Activated CD8-positive, alpha-beta T cell treated with anti-CD3 and anti-CD28 coated beads for 36 hours (primary cell): Measurements from ENCODE around the gene CLHC1. TPM values are rescaled to one million over a fixed set of nuclear protein-coding genes. Genes with fewer than 3 reads are reported as not detected.

Experiments used
- ATAC-seq: fragments of 200-7000 bp; cut with Tn5 transposase; one replicate; pipeline ENCODE4 v1.10.0; 2021; ENCODE audit warnings: mild to moderate bottlenecking, moderate library complexity
- CTCF ChIA-PET: fragments of 350-600 bp; sonication (Branson Sonifier 250); formaldehyde crosslinking; loops from one replicate; lab custom pipeline; 2021; ENCODE audit warnings: antibody characterized with exemption; lab: Charles Lee
- POLR2A ChIA-PET: fragments of 350-600 bp; sonication (Branson Sonifier 250); formaldehyde crosslinking; loops from one replicate; lab custom pipeline; 2021; ENCODE audit warnings: antibody characterized with exemption; lab: Charles Lee
- DNase-seq: peaks from one replicate; pipeline ENCODE4 v3.0.0-alpha.2; 2020
- H3K27ac Mint-ChIP-seq: one replicate; pipeline ENCODE4 v1.8.0; 2021; ENCODE audit warnings: mild to moderate bottlenecking, mixed read lengths
- H3K27me3 Mint-ChIP-seq: one replicate; pipeline ENCODE4 v1.8.0; 2021; ENCODE audit warnings: mixed read lengths
- H3K36me3 Mint-ChIP-seq: one replicate; pipeline ENCODE4 v1.8.0; 2021; ENCODE audit warnings: low read depth, mixed read lengths
- H3K4me1 Mint-ChIP-seq: one replicate; pipeline ENCODE4 v1.8.0; 2021; ENCODE audit warnings: low read depth, mixed read lengths
- H3K4me3 Mint-ChIP-seq: one replicate; pipeline ENCODE4 v1.8.0; 2021; ENCODE audit warnings: mild to moderate bottlenecking, moderate library complexity, mixed read lengths
- H3K9me3 Mint-ChIP-seq: one replicate; pipeline ENCODE4 v1.8.0; 2021; ENCODE audit warnings: mixed read lengths
- intact Hi-C: fragments of 100-400 bp; cut with micrococcal nuclease; formaldehyde crosslinking; loops from one replicate; pipeline ENCODE4 v1.10.0; 2022
- total RNA-seq, 2 experiments: library from RNA; stranded (reverse); gene quantifications; one replicate each; pipeline ENCODE4 v1.2.3, GENCODE V29; 2021
- TF ChIP-seq, protein P1 (sequence below): fragments of 200-600 bp; IDR thresholded peaks from one replicate; pipeline ENCODE4 v1.8.0; 2022; ENCODE audit warnings: antibody characterized with exemption, mild to moderate bottlenecking

CLHC1 gene
- total RNA-seq, 2 experiments from 2014 or later = 4.2 to 5.6 TPM

DNA sequence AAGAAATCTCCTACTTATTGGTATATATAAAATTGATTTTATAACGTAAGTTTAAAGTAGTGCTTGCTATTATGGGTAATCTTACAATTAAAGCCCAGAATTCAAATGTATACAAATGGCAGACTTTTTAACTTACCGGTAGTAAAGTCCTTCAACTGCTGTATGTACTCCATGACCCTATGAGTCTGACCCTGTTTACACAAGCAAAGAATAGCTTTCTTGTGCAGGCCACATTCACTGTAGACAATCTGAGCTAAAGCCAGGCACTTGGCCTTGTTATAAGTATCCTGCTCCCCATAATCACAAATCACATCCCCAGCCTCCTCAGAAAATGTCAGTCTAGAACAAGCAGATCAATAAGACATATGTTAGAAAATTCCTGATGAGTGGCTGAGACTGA, 51.7 kb downstream of the CLHC1 start:
- intact Hi-C loops = no loop called here
- CTCF ChIA-PET = no interaction called here
- ATAC-seq (no peak), DNase-seq (no peak)
- H3K27ac Mint-ChIP-seq = no peak overlapping the region
- no peak overlapping the region for H3K4me3 Mint-ChIP-seq
- no peaks in the 10 kb centered on the region for H3K36me3 Mint-ChIP-seq
- no peaks in the 10 kb centered on the region for H3K9me3 Mint-ChIP-seq
- TF ChIP-seq, protein P1, sequence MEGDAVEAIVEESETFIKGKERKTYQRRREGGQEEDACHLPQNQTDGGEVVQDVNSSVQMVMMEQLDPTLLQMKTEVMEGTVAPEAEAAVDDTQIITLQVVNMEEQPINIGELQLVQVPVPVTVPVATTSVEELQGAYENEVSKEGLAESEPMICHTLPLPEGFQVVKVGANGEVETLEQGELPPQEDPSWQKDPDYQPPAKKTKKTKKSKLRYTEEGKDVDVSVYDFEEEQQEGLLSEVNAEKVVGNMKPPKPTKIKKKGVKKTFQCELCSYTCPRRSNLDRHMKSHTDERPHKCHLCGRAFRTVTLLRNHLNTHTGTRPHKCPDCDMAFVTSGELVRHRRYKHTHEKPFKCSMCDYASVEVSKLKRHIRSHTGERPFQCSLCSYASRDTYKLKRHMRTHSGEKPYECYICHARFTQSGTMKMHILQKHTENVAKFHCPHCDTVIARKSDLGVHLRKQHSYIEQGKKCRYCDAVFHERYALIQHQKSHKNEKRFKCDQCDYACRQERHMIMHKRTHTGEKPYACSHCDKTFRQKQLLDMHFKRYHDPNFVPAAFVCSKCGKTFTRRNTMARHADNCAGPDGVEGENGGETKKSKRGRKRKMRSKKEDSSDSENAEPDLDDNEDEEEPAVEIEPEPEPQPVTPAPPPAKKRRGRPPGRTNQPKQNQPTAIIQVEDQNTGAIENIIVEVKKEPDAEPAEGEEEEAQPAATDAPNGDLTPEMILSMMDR = no peak
- H3K4me1 Mint-ChIP-seq = peaks cover 7% of the 10 kb centered on the region
- POLR2A ChIA-PET = no interaction called here
- H3K27me3 Mint-ChIP-seq = no peaks in the 10 kb centered on the region

DNA sequence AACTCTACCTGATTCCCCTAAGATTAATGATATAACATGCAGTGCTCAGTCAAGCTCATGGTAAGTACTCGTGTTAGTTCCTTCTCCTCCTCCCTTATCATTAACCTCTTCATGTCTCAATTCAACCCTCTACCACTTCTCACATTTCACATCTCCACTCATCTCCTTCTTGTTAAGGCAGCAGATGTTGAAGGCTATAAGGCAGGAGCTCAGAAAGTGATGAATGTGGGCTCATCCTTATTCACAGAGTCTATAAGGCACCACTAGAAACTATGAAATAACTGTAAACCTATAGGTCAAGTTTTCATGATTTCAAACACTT, 56.0 kb downstream of the CLHC1 start:
- CTCF ChIA-PET = interaction anchor here (0.8 to 4.1 kb wide), 16 partner anchors 7 to 471 kb away, joined by 3 to 26 read pairs (median 6); partner anchors contain the start of gene RTN4
- POLR2A ChIA-PET = no interaction called here
- H3K27ac Mint-ChIP-seq = no peak overlapping the region
- no peak overlapping the region for H3K4me3 Mint-ChIP-seq
- TF ChIP-seq, protein P1 = no peak
- no peaks in the 10 kb centered on the region for H3K27me3 Mint-ChIP-seq
- peaks cover 8% of the 10 kb centered on the region for H3K4me1 Mint-ChIP-seq
- H3K9me3 Mint-ChIP-seq = no peaks in the 10 kb centered on the region
- intact Hi-C loops = no loop called here
- ATAC-seq = no peak
- DNase-seq = no peak
- no peaks in the 10 kb centered on the region for H3K36me3 Mint-ChIP-seq

DNA sequence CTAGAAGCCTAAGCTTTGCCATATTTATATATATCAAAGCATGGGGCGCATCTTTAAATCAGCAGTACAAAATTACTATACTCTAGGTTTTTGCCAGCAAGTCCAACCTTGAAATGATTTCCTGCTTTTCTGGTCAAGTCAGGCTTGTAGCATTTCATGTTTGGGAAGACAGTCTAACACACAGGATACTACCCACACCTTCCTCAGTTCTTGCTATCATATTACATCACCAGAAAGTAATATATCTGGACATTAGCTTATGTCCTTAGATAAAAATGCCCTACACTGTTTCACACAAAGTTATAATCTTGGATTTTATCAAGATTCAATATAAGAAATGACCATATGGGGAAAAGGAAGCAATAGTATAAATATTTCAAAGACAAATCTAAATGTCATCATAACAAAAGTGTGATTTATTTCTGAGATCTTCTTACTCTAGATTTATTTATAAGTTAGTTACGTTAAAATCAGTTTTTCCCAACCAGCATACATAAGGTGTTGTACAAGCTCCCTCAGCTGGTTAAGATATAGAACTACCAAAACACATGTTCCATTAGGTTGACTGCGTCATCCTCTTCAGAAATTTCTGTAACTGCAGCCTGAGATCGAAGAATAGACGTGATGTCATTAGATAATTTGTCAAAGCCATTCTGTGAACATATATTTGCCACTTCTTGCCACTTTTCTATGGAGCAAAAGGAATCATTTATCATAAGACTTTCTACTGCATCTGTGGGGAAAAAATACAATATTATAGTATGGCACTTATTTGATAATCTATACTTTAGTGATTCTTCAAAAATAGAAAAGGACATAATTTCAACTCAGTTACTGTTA, 56.6 kb downstream of the CLHC1 start:
- no peaks in the 10 kb centered on the region for H3K9me3 Mint-ChIP-seq
- intact Hi-C loops = no loop called here
- no peaks in the 10 kb centered on the region for H3K36me3 Mint-ChIP-seq
- ChIA-PET POLR2A (interaction anchor here (0.6 kb wide), 1 partner anchor 55 kb away, joined by 3 read pairs; no protein-coding TSS in a partner anchor), CTCF (interaction anchor here (0.7 to 4.1 kb wide), 18 partner anchors 9 to 471 kb away, joined by 3 to 26 read pairs (median 6); no protein-coding TSS in a partner anchor)
- peaks cover 8% of the 10 kb centered on the region for H3K4me1 Mint-ChIP-seq
- DNase-seq (no peak), ATAC-seq (peak; percentile 88)
- no peak overlapping the region for H3K4me3 Mint-ChIP-seq
- H3K27me3 Mint-ChIP-seq = no peaks in the 10 kb centered on the region
- TF ChIP-seq, protein P1 = peak; percentile 71
- H3K27ac Mint-ChIP-seq = no peak overlapping the region

DNA sequence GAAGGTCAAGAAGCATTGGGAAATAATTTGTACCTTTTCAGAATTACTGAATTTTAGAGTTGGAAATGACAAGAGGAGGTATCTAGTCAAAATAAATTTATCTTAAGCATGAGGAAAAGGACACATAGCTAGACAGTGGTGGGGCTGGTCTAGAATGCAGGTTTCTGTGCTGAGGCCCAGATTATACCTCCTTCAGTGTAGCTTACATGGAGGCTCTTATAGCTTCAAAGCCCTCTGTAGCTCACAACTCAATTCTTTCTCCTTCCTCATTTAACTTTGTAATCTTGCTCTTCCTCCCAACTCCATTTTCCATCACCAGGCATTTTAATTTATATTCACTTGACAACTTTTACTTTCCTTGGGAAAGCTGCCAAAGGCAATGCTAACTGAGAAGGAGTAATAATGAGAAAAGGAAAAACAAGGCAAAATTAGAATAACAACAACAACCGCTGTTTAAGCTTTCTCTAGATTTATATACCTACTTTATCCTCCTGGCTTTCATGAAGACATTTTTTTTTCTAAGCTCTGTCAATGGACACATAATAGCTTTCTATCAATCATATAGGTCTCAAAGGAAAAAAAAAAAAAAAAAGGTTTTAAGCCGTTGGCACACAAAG, 58.5 kb downstream of the CLHC1 start:
- no peaks in the 10 kb centered on the region for H3K36me3 Mint-ChIP-seq
- POLR2A ChIA-PET = no interaction called here
- peaks cover 10% of the 10 kb centered on the region for H3K4me1 Mint-ChIP-seq
- H3K27ac Mint-ChIP-seq = no peak overlapping the region
- H3K4me3 Mint-ChIP-seq = no peak overlapping the region
- intact Hi-C loops = no loop called here
- DNase-seq (no peak), ATAC-seq (no peak)
- H3K9me3 Mint-ChIP-seq = no peaks in the 10 kb centered on the region
- TF ChIP-seq, protein P1 = no peak
- H3K27me3 Mint-ChIP-seq = no peaks in the 10 kb centered on the region
- CTCF ChIA-PET = interaction anchor here (0.7 to 4.1 kb wide), 8 partner anchors 10 to 450 kb away, joined by 3 to 26 read pairs (median 4); partner anchors contain the start of gene EML6

DNA sequence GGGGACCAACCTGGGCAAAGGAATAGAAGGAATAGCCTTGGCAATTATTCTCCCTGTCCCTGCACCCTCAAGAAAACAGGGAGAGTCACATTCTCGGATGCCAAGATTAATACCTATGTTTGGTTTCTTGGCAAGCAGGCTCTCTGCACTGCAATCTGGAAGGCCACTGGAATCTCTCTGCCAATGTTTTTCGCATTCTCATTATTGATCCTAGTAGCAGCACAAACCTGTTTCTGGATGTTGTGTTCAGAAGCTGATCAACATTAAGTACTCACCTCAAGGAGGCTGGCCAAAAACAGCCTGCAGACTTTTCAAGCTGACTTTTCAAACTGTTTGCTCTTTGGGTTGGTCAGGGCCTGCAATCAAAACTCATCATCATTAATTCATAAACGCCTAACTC, 62.2 kb downstream of the CLHC1 start:
- ATAC-seq (no peak), DNase-seq (no peak)
- intact Hi-C loops = loop anchor here (10.0 kb wide), 1 partner anchor 265 kb away; no protein-coding TSS in a partner anchor
- POLR2A ChIA-PET = no interaction called here
- Mint-ChIP-seq H3K9me3 (no peaks in the 10 kb centered on the region), H3K27me3 (no peaks in the 10 kb centered on the region), H3K4me3 (no peak overlapping the region), H3K27ac (no peak overlapping the region), H3K4me1 (peaks cover 3% of the 10 kb centered on the region), H3K36me3 (no peaks in the 10 kb centered on the region)
- TF ChIP-seq, protein P1 = no peak
- CTCF ChIA-PET = interaction anchor here (0.8 to 4.5 kb wide), 8 partner anchors 7 to 167 kb away, joined by 3 to 33 read pairs (median 10); partner anchors contain the start of gene RTN4
